ENCODE results near the gene GDF9.

DNA sequence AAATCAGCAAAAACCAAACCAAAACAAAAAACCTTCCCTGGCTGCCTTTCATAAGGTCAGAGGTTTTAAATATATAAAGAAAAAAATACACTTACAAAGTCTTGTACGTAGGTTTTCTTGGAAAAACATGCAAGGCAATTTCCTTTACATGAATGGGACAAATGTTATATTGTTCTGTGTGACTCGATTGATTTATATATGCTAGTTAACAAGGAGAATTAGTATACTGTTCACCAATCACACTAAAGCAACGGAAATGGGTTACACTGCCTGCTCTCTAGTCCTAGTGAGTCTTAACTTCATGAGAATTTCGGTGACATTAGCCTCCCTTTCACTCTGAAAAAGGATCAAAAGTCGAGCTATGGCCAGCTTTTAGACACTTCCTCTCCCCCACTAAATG, 5.5 kb downstream of the GDF9 start:
- TF ChIP-seq, protein P1, sequence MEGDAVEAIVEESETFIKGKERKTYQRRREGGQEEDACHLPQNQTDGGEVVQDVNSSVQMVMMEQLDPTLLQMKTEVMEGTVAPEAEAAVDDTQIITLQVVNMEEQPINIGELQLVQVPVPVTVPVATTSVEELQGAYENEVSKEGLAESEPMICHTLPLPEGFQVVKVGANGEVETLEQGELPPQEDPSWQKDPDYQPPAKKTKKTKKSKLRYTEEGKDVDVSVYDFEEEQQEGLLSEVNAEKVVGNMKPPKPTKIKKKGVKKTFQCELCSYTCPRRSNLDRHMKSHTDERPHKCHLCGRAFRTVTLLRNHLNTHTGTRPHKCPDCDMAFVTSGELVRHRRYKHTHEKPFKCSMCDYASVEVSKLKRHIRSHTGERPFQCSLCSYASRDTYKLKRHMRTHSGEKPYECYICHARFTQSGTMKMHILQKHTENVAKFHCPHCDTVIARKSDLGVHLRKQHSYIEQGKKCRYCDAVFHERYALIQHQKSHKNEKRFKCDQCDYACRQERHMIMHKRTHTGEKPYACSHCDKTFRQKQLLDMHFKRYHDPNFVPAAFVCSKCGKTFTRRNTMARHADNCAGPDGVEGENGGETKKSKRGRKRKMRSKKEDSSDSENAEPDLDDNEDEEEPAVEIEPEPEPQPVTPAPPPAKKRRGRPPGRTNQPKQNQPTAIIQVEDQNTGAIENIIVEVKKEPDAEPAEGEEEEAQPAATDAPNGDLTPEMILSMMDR (IDR thresholded peaks at IDR 0.05), result no peak
- TF ChIP-seq POLR2A (IDR thresholded peaks at IDR 0.05), result no peak

Measured in heart left ventricle (tissue), 13 donors.